Tibial artery (tissue), 4 donors: ENCODE data around the gene NELL2.

Experiments
- DNase-seq, 2 donors: peaks; one replicate each; pipeline ENCODE4 v3.0.0-alpha.2; 2019
- H3K27ac ChIP-seq, 2 donors: fragments of 200-600 bp; sonication (generic) in 1 of 2; 1 replicate in 1 of 2; 2 replicates in 1 of 2; pipeline ENCODE4 v1.5.1; 2018 to 2019; ENCODE audit warnings: mild to moderate bottlenecking in 1 of 2
- H3K27me3 ChIP-seq, 2 donors: fragments of 200-600 bp; sonication (generic) in 1 of 2; one replicate each; pipeline versions ENCODE4 v1.5.1 to v1.6.0; 2016 to 2019
- H3K36me3 ChIP-seq, 3 donors: fragments of 200-600 bp; sonication (generic) in 2 of 3; one replicate each; pipeline ENCODE4 v1.5.1; 2016 to 2019; ENCODE audit warnings: mild to moderate bottlenecking in 2 of 3
- H3K4me1 ChIP-seq, 4 donors: fragments of 200-600 bp; sonication (generic) in 2 of 4; 1 replicate in 3 of 4; 2 replicates in 1 of 4; pipeline ENCODE4 v1.5.1; 2016 to 2019
- H3K4me3 ChIP-seq, 2 donors: fragments of 200-600 bp; sonication (generic) in 1 of 2; 1 replicate in 1 of 2; 2 replicates in 1 of 2; pipeline ENCODE4 v1.5.1; 2018 to 2019; ENCODE audit warnings: mild to moderate bottlenecking in 2 of 2
- H3K9me3 ChIP-seq, 3 donors: fragments of 200-600 bp; sonication (generic) in 1 of 3; one replicate each; pipeline ENCODE4 v1.5.1; 2016 to 2019
- intact Hi-C: fragments of 100-400 bp; cut with DNase I; formaldehyde crosslinking; loops from one replicate; pipeline ENCODE4 v1.15.0; 2023; ENCODE audit warnings: low total_unique reads
- TF ChIP-seq, protein P1 (sequence below), 2 experiments: fragments of 200-600 bp in 1 of 2; fragments of 450-650 bp in 1 of 2; IDR thresholded peaks; one replicate each; pipeline ENCODE4 v1.5.1; 2017 to 2019; ENCODE audit warnings: antibody characterized with exemption in 2 of 2, mild to moderate bottlenecking in 1 of 2, moderate library complexity in 1 of 2

NELL2 gene

DNA sequence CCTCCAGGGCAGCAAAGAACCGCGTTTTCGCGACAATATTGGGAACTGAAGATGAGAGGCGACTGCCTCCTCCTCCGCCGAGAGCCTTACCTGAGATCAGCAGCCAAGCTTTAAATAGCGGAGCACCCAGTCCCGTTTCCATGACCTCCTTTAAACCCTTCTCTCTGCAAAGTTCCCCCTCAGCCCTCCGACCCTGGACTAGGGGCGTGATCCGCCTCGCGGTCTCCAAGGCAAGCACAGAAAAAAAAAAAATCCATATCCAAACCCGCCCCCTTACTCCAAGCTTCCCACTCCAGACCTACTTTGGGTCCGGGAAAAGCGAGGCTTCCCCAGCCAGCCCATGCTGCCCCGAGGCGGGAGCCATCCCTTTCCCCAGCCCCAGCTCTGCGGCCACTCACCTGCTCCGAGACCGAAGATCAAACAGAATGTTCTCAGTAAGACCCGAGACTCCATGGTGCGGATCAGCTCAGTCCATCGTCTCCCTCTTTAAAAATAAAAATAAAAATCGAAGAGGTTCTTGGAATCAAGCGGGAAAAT is 630 bp downstream of the NELL2 start:
- DNase-seq: no peak
- intact Hi-C loops: no loop called here
- H3K27me3 ChIP-seq: peaks cover 0 to 26% of the 10 kb centered on the region in 2 donors
- no peak overlapping the region for H3K27ac ChIP-seq
- TF ChIP-seq, protein P1, sequence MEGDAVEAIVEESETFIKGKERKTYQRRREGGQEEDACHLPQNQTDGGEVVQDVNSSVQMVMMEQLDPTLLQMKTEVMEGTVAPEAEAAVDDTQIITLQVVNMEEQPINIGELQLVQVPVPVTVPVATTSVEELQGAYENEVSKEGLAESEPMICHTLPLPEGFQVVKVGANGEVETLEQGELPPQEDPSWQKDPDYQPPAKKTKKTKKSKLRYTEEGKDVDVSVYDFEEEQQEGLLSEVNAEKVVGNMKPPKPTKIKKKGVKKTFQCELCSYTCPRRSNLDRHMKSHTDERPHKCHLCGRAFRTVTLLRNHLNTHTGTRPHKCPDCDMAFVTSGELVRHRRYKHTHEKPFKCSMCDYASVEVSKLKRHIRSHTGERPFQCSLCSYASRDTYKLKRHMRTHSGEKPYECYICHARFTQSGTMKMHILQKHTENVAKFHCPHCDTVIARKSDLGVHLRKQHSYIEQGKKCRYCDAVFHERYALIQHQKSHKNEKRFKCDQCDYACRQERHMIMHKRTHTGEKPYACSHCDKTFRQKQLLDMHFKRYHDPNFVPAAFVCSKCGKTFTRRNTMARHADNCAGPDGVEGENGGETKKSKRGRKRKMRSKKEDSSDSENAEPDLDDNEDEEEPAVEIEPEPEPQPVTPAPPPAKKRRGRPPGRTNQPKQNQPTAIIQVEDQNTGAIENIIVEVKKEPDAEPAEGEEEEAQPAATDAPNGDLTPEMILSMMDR (IDR thresholded peaks at IDR 0.05): no peak
- peaks cover 0 to 25% (median 21%) of the 10 kb centered on the region in 4 donors for H3K4me1 ChIP-seq
- no peaks in the 10 kb centered on the region for H3K36me3 ChIP-seq
- H3K4me3 ChIP-seq: peak overlapping the region; percentile 49 to 62
- peaks cover 0 to 2% (median 0%) of the 10 kb centered on the region in 3 donors for H3K9me3 ChIP-seq

DNA sequence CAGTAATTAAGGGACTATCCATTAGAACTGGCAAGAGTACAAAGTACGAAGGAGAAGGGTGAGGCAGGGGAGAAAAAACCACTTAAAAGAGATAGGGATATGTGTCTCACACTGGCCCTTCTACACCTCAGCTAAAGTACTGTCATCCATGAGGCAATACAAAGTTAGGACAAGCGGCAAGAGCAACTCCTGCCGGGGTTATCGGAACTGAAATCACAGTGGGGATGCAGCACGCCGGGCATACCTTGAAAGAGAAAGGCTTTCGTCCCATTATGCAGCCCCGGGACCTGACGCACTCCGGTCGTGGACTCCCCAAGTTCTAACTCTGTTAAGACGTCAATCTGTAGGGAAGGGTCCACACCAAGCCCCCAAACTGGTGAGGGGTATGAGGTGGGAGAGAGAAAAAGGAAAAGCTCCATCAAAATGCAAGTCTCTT is 1.1 kb downstream of the NELL2 start:
- peaks cover 0 to 25% (median 21%) of the 10 kb centered on the region in 4 donors for H3K4me1 ChIP-seq
- intact Hi-C loops: no loop called here
- DNase-seq: peak in 1 of 2 donors; percentile 54
- H3K27ac ChIP-seq: no peak overlapping the region
- H3K36me3 ChIP-seq: no peaks in the 10 kb centered on the region
- H3K4me3 ChIP-seq: peak overlapping the region; percentile 49 to 62
- H3K9me3 ChIP-seq: no peaks in the 10 kb centered on the region
- TF ChIP-seq, protein P1 (IDR thresholded peaks at IDR 0.05): no peak
- peaks cover 0 to 26% of the 10 kb centered on the region in 2 donors for H3K27me3 ChIP-seq

DNA sequence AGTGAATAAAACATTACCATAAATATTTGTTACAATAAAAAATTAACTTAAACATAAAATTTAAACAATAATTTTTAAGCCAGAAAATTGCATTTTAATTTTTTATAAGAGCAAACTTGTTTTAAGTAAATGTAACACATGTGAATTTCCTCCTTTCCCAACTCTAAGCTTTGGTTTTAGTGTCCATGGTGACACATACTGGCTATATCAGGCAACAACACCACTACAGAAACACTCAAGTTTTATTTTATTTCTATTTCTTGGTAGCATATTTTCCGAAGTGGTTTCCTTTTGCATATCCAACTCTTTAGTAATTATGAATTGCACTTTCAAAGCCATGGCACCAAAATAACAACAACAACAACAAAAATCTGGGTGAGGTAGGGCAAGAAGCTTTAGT is 2.2 kb downstream of the NELL2 start:
- Histone ChIP-seq H3K27me3 (peaks cover 0 to 26% of the 10 kb centered on the region in 2 donors), H3K4me3 (no peak overlapping the region), H3K36me3 (no peaks in the 10 kb centered on the region), H3K27ac (no peak overlapping the region), H3K9me3 (no peaks in the 10 kb centered on the region), H3K4me1 (peaks cover 0 to 25% (median 21%) of the 10 kb centered on the region in 4 donors)
- intact Hi-C loops: no loop called here
- DNase-seq: no peak
- TF ChIP-seq, protein P1 (IDR thresholded peaks at IDR 0.05): no peak

DNA sequence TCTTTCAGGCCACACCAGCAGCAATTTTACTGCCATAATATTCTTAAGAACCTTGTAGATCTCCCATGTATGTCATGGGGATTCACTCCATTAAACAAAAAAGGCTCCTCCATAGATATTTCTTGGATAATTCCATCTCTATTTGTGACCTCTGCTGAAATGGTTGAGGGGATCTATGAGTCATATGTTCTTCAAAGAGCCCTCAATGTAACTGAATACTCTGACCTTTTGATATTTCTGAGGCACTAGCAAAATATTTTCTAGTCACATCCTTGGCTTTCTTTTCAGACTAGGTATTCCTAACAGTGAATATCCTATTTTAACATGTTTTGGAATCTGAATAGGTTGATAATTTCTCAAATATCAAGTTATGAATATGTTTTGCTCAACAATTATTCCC is 6.6 kb downstream of the NELL2 start:
- H3K27ac ChIP-seq: no peak overlapping the region
- intact Hi-C loops: no loop called here
- no peak for DNase-seq
- no peaks in the 10 kb centered on the region for H3K4me1 ChIP-seq
- TF ChIP-seq, protein P1 (IDR thresholded peaks at IDR 0.05): no peak
- no peaks in the 10 kb centered on the region for H3K36me3 ChIP-seq
- H3K27me3 ChIP-seq: peaks cover 0 to 13% of the 10 kb centered on the region in 2 donors
- H3K4me3 ChIP-seq: no peak overlapping the region
- H3K9me3 ChIP-seq: no peaks in the 10 kb centered on the region

DNA sequence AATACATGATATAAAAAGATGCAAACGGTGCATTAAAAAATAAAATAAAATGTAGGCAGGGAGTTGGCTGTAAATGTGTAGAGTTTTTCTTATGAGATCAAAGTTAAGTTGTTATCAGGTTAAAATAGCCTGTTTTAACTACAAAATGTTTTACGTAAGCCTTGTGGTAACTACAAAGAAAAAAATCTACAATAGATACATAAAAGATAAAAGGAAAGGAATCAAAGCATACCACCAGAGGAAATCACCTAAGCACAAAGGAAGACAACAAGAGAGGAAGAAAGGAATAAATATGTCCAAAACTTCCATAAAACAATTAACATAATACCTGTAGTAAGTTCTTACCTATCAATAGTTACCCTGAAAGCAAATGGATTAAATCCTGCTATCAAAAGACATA is 12.2 kb downstream of the NELL2 start:
- Histone ChIP-seq H3K27ac (no peak overlapping the region), H3K9me3 (peaks cover 0 to 11% (median 7%) of the 10 kb centered on the region in 3 donors), H3K4me3 (no peak overlapping the region), H3K4me1 (no peaks in the 10 kb centered on the region), H3K27me3 (no peaks in the 10 kb centered on the region), H3K36me3 (no peaks in the 10 kb centered on the region)
- intact Hi-C loops: no loop called here
- TF ChIP-seq, protein P1 (IDR thresholded peaks at IDR 0.05): no peak
- DNase-seq: no peak
